ENCODE results near the gene MAP4K5. TPM values are rescaled to one million over a fixed set of nuclear protein-coding genes. Genes with fewer than 3 reads are reported as not detected.

MAP4K5 gene
- polyA plus RNA-seq, 1 donor (not counting 4 experiments of a cell fraction or from before 2014, with no cell fraction given) = 25.8 TPM

GRCh38 chr14:50434528-50434927, 97.8 kb downstream of the MAP4K5 start:
- H3K36me3 ChIP-seq (ENCODE audit: control insufficient read depth in 2 of 2, extremely low read depth in 1 of 2, insufficient read depth in 2 of 2, low read length in 2 of 2) = peaks cover 8 to 13% of the 10 kb centered on the region in 2 experiments

DNA sequence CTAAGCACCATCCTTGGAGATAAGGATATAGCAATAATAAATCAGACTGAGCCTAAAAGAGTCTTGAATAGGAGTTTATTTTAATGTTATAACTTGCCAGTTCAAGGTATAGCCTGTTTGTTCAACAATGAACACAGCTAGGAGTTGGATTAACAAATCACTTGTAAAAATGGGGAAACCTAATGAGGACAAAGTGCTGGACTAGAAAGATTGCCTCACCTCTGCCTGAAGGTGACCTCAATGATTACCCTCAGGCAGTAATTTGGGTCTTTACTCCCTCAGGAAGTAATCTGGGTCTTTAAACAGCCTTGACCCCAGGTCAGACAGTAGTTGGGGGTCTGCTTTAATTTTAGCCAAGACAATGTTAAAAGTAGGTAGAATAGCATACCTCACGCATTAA, 100.2 kb downstream of the MAP4K5 start:
- TF ChIP-seq EZH2 (IDR thresholded peaks at IDR 0.05; ENCODE audit: low read length) = no peak
- TF ChIP-seq, protein P1, sequence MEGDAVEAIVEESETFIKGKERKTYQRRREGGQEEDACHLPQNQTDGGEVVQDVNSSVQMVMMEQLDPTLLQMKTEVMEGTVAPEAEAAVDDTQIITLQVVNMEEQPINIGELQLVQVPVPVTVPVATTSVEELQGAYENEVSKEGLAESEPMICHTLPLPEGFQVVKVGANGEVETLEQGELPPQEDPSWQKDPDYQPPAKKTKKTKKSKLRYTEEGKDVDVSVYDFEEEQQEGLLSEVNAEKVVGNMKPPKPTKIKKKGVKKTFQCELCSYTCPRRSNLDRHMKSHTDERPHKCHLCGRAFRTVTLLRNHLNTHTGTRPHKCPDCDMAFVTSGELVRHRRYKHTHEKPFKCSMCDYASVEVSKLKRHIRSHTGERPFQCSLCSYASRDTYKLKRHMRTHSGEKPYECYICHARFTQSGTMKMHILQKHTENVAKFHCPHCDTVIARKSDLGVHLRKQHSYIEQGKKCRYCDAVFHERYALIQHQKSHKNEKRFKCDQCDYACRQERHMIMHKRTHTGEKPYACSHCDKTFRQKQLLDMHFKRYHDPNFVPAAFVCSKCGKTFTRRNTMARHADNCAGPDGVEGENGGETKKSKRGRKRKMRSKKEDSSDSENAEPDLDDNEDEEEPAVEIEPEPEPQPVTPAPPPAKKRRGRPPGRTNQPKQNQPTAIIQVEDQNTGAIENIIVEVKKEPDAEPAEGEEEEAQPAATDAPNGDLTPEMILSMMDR (optimal IDR thresholded peaks at IDR 0.05 in 1 of 3, IDR thresholded peaks at IDR 0.05 in 1 of 3, conservative IDR thresholded peaks at IDR 0.05 in 1 of 3; ENCODE audit: extremely low read depth in 1 of 3, insufficient read depth in 2 of 3, low read length in 3 of 3) = no peak
- Histone ChIP-seq H3K79me2 (ENCODE audit: control insufficient read depth, insufficient read depth, low read length) (no peaks in the 10 kb centered on the region), H3K36me3 (ENCODE audit: control insufficient read depth in 2 of 2, extremely low read depth in 1 of 2, insufficient read depth in 2 of 2, low read length in 2 of 2) (peaks cover 3 to 5% of the 10 kb centered on the region in 2 experiments), H3K9me1 (ENCODE audit: control insufficient read depth, extremely low read depth, insufficient read depth, low read length) (no peaks in the 10 kb centered on the region), H4K20me1 (ENCODE audit: control insufficient read depth, extremely low read depth, insufficient read depth, low read length) (no peaks in the 10 kb centered on the region), H3K27me3 (ENCODE audit: control insufficient read depth, extremely low read depth, insufficient read depth, low read length) (no peaks in the 10 kb centered on the region), H3K4me1 (ENCODE audit: control insufficient read depth, extremely low read depth, insufficient read depth, low read length) (no peaks in the 10 kb centered on the region), H3K4me2 (ENCODE audit: control insufficient read depth, extremely low read depth, insufficient read depth, low read depth, low read length) (no peak overlapping the region), H3K9ac (ENCODE audit: control insufficient read depth, extremely low read depth, insufficient read depth, low read length) (no peak overlapping the region), H2AFZ (ENCODE audit: control insufficient read depth, low read length) (no peak overlapping the region), H3K9me3 (ENCODE audit: control insufficient read depth, low read depth, low read length) (no peaks in the 10 kb centered on the region), H3K4me3 (ENCODE audit: control insufficient read depth in 2 of 3, extremely low read depth in 1 of 3, insufficient read depth in 2 of 3, low read depth in 1 of 3, low read length in 3 of 3) (no peak overlapping the region), H3K27ac (ENCODE audit: control insufficient read depth, insufficient read depth, low read length) (no peak overlapping the region)
- DNase-seq (ENCODE audit: low read depth, low spot score) = no peak
- FAIRE-seq = no peak
- dilution Hi-C loops (cut with MboI; ENCODE audit: extremely low pct_ligation_motif_present, low sequenced_read_pairs) = no loop called here

More at GRCh38 chr14:50434528-50434927, 97.8 kb downstream of the MAP4K5 start:
- FAIRE-seq (no peak), DNase-seq (ENCODE audit: low read depth, low spot score) (no peak)
- H3K4me2 ChIP-seq (ENCODE audit: control insufficient read depth, extremely low read depth, insufficient read depth, low read depth, low read length) = no peak overlapping the region
- H3K27me3 ChIP-seq (ENCODE audit: control insufficient read depth, extremely low read depth, insufficient read depth, low read length) = no peaks in the 10 kb centered on the region
- H4K20me1 ChIP-seq (ENCODE audit: control insufficient read depth, extremely low read depth, insufficient read depth, low read length) = no peaks in the 10 kb centered on the region
- no peaks in the 10 kb centered on the region for H3K4me1 ChIP-seq (ENCODE audit: control insufficient read depth, extremely low read depth, insufficient read depth, low read length)
- no peak overlapping the region for H3K4me3 ChIP-seq (ENCODE audit: control insufficient read depth in 2 of 3, extremely low read depth in 1 of 3, insufficient read depth in 2 of 3, low read depth in 1 of 3, low read length in 3 of 3)
- H3K9me1 ChIP-seq (ENCODE audit: control insufficient read depth, extremely low read depth, insufficient read depth, low read length) = no peaks in the 10 kb centered on the region
- H3K9me3 ChIP-seq (ENCODE audit: control insufficient read depth, low read depth, low read length) = no peaks in the 10 kb centered on the region
- no peak overlapping the region for H3K9ac ChIP-seq (ENCODE audit: control insufficient read depth, extremely low read depth, insufficient read depth, low read length)
- dilution Hi-C loops (cut with MboI; ENCODE audit: extremely low pct_ligation_motif_present, low sequenced_read_pairs) = no loop called here
- no peaks in the 10 kb centered on the region for H3K79me2 ChIP-seq (ENCODE audit: control insufficient read depth, insufficient read depth, low read length)
- H3K27ac ChIP-seq (ENCODE audit: control insufficient read depth, insufficient read depth, low read length) = no peak overlapping the region
- no peak overlapping the region for H2AFZ ChIP-seq (ENCODE audit: control insufficient read depth, low read length)
- TF ChIP-seq, protein P1 (optimal IDR thresholded peaks at IDR 0.05 in 1 of 3, IDR thresholded peaks at IDR 0.05 in 1 of 3, conservative IDR thresholded peaks at IDR 0.05 in 1 of 3; ENCODE audit: extremely low read depth in 1 of 3, insufficient read depth in 2 of 3, low read length in 3 of 3) = no peak
- no peak for TF ChIP-seq EZH2 (IDR thresholded peaks at IDR 0.05; ENCODE audit: low read length)

All from keratinocyte (primary cell).